Skin epidermis (tissue), 12 donors: ENCODE results near the gene PMPCA.

ENCODE experiments used
- H3K27ac ChIP-seq, 21 experiments: fragments of 200-600 bp; sonication (generic) in 11 of 21; one replicate each; pipeline ENCODE4 v1.5.0; 2020; ENCODE audit warnings: mild to moderate bottlenecking in 3 of 21, inconsistent platforms in 2 of 21, moderate library complexity in 2 of 21
- H3K4me3 ChIP-seq, 7 experiments: fragments of 200-600 bp; sonication (generic) in 2 of 7; one replicate each; pipeline ENCODE4 v1.5.0; 2020; ENCODE audit warnings: inconsistent platforms in 2 of 7, mild to moderate bottlenecking in 2 of 7, moderate library complexity in 1 of 7

PMPCA gene

GRCh38 chr9:136372561-136373299 lies 37.7 kb upstream of the PMPCA start:
- Histone ChIP-seq H3K27ac (peak overlapping the region in 16 of 21 experiments; percentile 0 to 72 (median 52)), H3K4me3 (peak overlapping the region in 6 of 7 experiments; percentile 20 to 29 (median 24))

GRCh38 chr9:136373300-136374182 lies 36.9 kb upstream of the PMPCA start, which contains the start of gene CARD9:
Gene CARD9 (minus strand): TSS chr9:136373669. CDS start chr9:136372078, 1,591 bp downstream.
- H3K27ac ChIP-seq = peak within 1 kb of the TSS in 16 of 21 experiments; percentile 0 to 72 (median 52)
- peak within 1 kb of the TSS in 6 of 7 experiments; percentile 20 to 29 (median 24) for H3K4me3 ChIP-seq

GRCh38 chr9:136374183-136374575 lies 36.3 kb upstream of the PMPCA start:
- Histone ChIP-seq H3K4me3 (no peak overlapping the region), H3K27ac (peak overlapping the region in 2 of 21 experiments; percentile 7 to 26)

GRCh38 chr9:136375096-136375495 lies 35.4 kb upstream of the PMPCA start:
- no peak overlapping the region for H3K4me3 ChIP-seq
- H3K27ac ChIP-seq = no peak overlapping the region

- no peak overlapping the region for H3K4me3 ChIP-seq
- peak overlapping the region in 1 of 21 experiments; percentile 14 for H3K27ac ChIP-seq
Observed at GRCh38 chr9:136376457-136376856, 34.0 kb upstream of the PMPCA start.

GRCh38 chr9:136377341-136378169 lies 32.9 kb upstream of the PMPCA start:
- no peak overlapping the region for H3K27ac ChIP-seq
- no peak overlapping the region for H3K4me3 ChIP-seq

GRCh38 chr9:136378170-136379002 lies 32.1 kb upstream of the PMPCA start:
- no peak overlapping the region for H3K4me3 ChIP-seq
- no peak overlapping the region for H3K27ac ChIP-seq

GRCh38 chr9:136379003-136379287 lies 31.5 kb upstream of the PMPCA start:
- Histone ChIP-seq H3K27ac (no peak overlapping the region), H3K4me3 (no peak overlapping the region)

- Histone ChIP-seq H3K4me3 (no peak overlapping the region), H3K27ac (no peak overlapping the region)
Observed at GRCh38 chr9:136379401-136379800, 31.1 kb upstream of the PMPCA start.

GRCh38 chr9:136379891-136380290 lies 30.6 kb upstream of the PMPCA start:
- Histone ChIP-seq H3K27ac (no peak overlapping the region), H3K4me3 (no peak overlapping the region)

GRCh38 chr9:136380381-136380780 lies 30.1 kb upstream of the PMPCA start:
- H3K27ac ChIP-seq = no peak overlapping the region
- no peak overlapping the region for H3K4me3 ChIP-seq

GRCh38 chr9:136381311-136381710 lies 29.1 kb upstream of the PMPCA start:
- Histone ChIP-seq H3K4me3 (no peak overlapping the region), H3K27ac (no peak overlapping the region)

GRCh38 chr9:136381966-136382513 lies 28.4 kb upstream of the PMPCA start:
- Histone ChIP-seq H3K4me3 (no peak overlapping the region), H3K27ac (no peak overlapping the region)

GRCh38 chr9:136383436-136383835 lies 27.0 kb upstream of the PMPCA start:
- Histone ChIP-seq H3K27ac (no peak overlapping the region), H3K4me3 (no peak overlapping the region)

- Histone ChIP-seq H3K4me3 (no peak overlapping the region), H3K27ac (no peak overlapping the region)
Observed at GRCh38 chr9:136385015-136385414, 25.4 kb upstream of the PMPCA start.

GRCh38 chr9:136386018-136386417 lies 24.4 kb upstream of the PMPCA start:
- no peak overlapping the region for H3K27ac ChIP-seq

GRCh38 chr9:136387217-136387616 lies 23.2 kb upstream of the PMPCA start:
- H3K27ac ChIP-seq = no peak overlapping the region
- no peak overlapping the region for H3K4me3 ChIP-seq

More at GRCh38 chr9:136386018-136386417, 24.4 kb upstream of the PMPCA start:
- H3K4me3 ChIP-seq = no peak overlapping the region

GRCh38 chr9:136389396-136389795 lies 21.1 kb upstream of the PMPCA start:
- Histone ChIP-seq H3K4me3 (no peak overlapping the region), H3K27ac (no peak overlapping the region)
